Measurements from ENCODE around the gene CYP51A1. TPM values are rescaled to one million over a fixed set of nuclear protein-coding genes. Genes with fewer than 3 reads are reported as not detected.

The CYP51A1 gene
- total and polyA plus RNA-seq, 2 of the 13 experiments (the other 11 are each of a cell fraction or from before 2014, with no cell fraction given), result 15.4 to 260 TPM

- ChIA-PET CTCF (ENCODE audit: low intra/inter-chr PET ratio, low total read pairs) (no interaction called here), POLR2A (no interaction called here)
- no peak overlapping the region for H2AFZ ChIP-seq (ENCODE audit: low read length)
- no TSS peak for BruUV-seq (replicated peaks)
- H3K36me3 ChIP-seq (replicated peaks in 1 of 2; ENCODE audit: control insufficient read depth in 1 of 2, insufficient read depth in 2 of 2, low read length in 2 of 2), result peaks cover 5 to 22% of the 10 kb centered on the region in 2 experiments; a peak in 4 of 5 replicates
- H4K20me1 ChIP-seq (ENCODE audit: insufficient read depth, low read length), result no peaks in the 10 kb centered on the region
- intact Hi-C loops (cut with micrococcal nuclease; ENCODE audit: unreplicated experiment), result no loop called here
- ATAC-seq (no peak), DNase-seq (ENCODE audit: low spot score) (no peak), FAIRE-seq (no peak)
- no peaks in the 10 kb centered on the region for H3K79me2 ChIP-seq (ENCODE audit: insufficient read depth, low read length)
- TF ChIP-seq AHDC1 (CRISPR knock-in tag; IDR thresholded peaks at IDR 0.05; ENCODE audit: borderline replicate concordance) (no peak), LBX2 (CRISPR knock-in tag; IDR thresholded peaks at IDR 0.05; ENCODE audit: borderline replicate concordance) (no peak), TRIM24 (CRISPR knock-in tag; IDR thresholded peaks at IDR 0.05) (no peak), ETV6 (CRISPR knock-in tag; conservative IDR thresholded peaks at IDR 0.05) (no peak), ZNF513 (CRISPR knock-in tag; conservative IDR thresholded peaks at IDR 0.05) (no peak), STAG1 (CRISPR knock-in tag; IDR thresholded peaks at IDR 0.05) (no peak), SMAD3 (CRISPR knock-in tag; IDR thresholded peaks at IDR 0.05) (no peak), FIP1L1 (IDR thresholded peaks at IDR 0.05; ENCODE audit: borderline replicate concordance, insufficient read depth, low read depth, low read length) (no peak), SP2 (CRISPR knock-in tag; IDR thresholded peaks at IDR 0.05) (no peak), ZNF335 (CRISPR knock-in tag; IDR thresholded peaks at IDR 0.05) (no peak), MIER2 (CRISPR knock-in tag; IDR thresholded peaks at IDR 0.05) (no peak), ZNF766 (CRISPR knock-in tag; IDR thresholded peaks at IDR 0.05; ENCODE audit: borderline replicate concordance) (no peak), ZMAT5 (CRISPR knock-in tag; IDR thresholded peaks at IDR 0.05; ENCODE audit: borderline replicate concordance, low read depth) (no peak), MTF1 (CRISPR knock-in tag; IDR thresholded peaks at IDR 0.05) (no peak), ZNF235 (CRISPR knock-in tag; IDR thresholded peaks at IDR 0.05; ENCODE audit: borderline replicate concordance) (no peak)
- H3K4me1 ChIP-seq (ENCODE audit: insufficient read depth, low read length), result no peaks in the 10 kb centered on the region
- no peak overlapping the region for H3K4me3 ChIP-seq (replicated peaks in 1 of 3; ENCODE audit: insufficient read depth in 1 of 3, low read depth in 2 of 3, low read length in 3 of 3)
- WGBS (ENCODE audit: low lambda C conversion rate), result 98% methylated on average over 4 of the region's 4 CpGs
- H3K4me2 ChIP-seq (ENCODE audit: low read depth, low read length), result no peak overlapping the region
- no peaks in the 10 kb centered on the region for H3K27me3 ChIP-seq (ENCODE audit: control insufficient read depth in 1 of 2, insufficient read depth in 2 of 2, low read length in 2 of 2)
- H3K27ac ChIP-seq (ENCODE audit: extremely low read length, insufficient read depth, low read length), result no peak overlapping the region
- in situ Hi-C loops (cut with HindIII; ENCODE audit: extremely low pct_ligation_motif_present, low pct_unique_long_range_greater_than_20kb), result no loop called here
- no peaks in the 10 kb centered on the region for H3K9me3 ChIP-seq (ENCODE audit: low read length)
- H3K9ac ChIP-seq (ENCODE audit: insufficient read depth, low read depth, low read length), result no peak overlapping the region
Measured at GRCh38 chr7:92075455-92076158, 58.7 kb downstream of the CYP51A1 start.

All from HepG2 (cell line).